H1 (cell line): ENCODE data around the gene ARHGEF18. TPM values are rescaled to one million over a fixed set of nuclear protein-coding genes. Genes with fewer than 3 reads are reported as not detected.

ENCODE experiments used
- CTCF ChIA-PET: fragments of 300-600 bp; sonication (Branson Sonifier 250); formaldehyde crosslinking; loops from one replicate; lab custom pipeline; 2021; ENCODE audit not compliant: partially characterized antibody; lab: Charles Lee
- POLR2A ChIA-PET: fragments of 300-600 bp; sonication (Branson Sonifier 250); formaldehyde crosslinking; loops from one replicate; lab custom pipeline; 2021; ENCODE audit warnings: inconsistent platforms; ENCODE audit not compliant: partially characterized antibody; lab: Charles Lee
- DNase-seq, 2 experiments: peaks; one replicate each; pipeline versions ENCODE4 v3.0.0 to v3.0.0-alpha.2; 2010 to 2022; ENCODE audit warnings: low spot score in 2 of 2, low read depth in 1 of 2, mixed read lengths in 1 of 2
- FAIRE-seq: peaks from 2 replicates; lab custom pipeline; 2011; peaks lifted over from hg19 to GRCh38; lab: Jason Lieb, UNC
- H2AFZ ChIP-seq: 2 replicates; pipeline ENCODE4 v1.8.1; 2012; ENCODE audit warnings: low read length, inconsistent platforms
- H2AK5ac ChIP-seq: 2 replicates; pipeline ENCODE4 v1.6.1; 2013; ENCODE audit warnings: low read depth, low read length
- H2BK120ac ChIP-seq: replicated peaks from 2 replicates; pipeline ENCODE3; 2013; ENCODE audit warnings: low read depth, low read length, inconsistent platforms
- H2BK12ac ChIP-seq: 2 replicates; pipeline ENCODE4 v1.6.1; 2013; ENCODE audit warnings: low read depth, low read length
- H2BK15ac ChIP-seq: 2 replicates; pipeline ENCODE4 v1.6.1; 2013; ENCODE audit warnings: low read length
- H2BK20ac ChIP-seq: 2 replicates; pipeline ENCODE4 v1.6.1; 2013; ENCODE audit warnings: low read length
- H2BK5ac ChIP-seq: 2 replicates; pipeline ENCODE4 v1.6.1; 2013; ENCODE audit warnings: low read depth, low read length
- H3K14ac ChIP-seq: 2 replicates; pipeline ENCODE4 v1.6.1; 2013; ENCODE audit warnings: inconsistent platforms; ENCODE audit not compliant: insufficient read length
- H3K18ac ChIP-seq: 2 replicates; pipeline ENCODE4 v1.6.1; 2013; ENCODE audit warnings: low read length; ENCODE audit errors: extremely low read depth
- H3K23ac ChIP-seq: 2 replicates; pipeline ENCODE4 v1.6.1; 2013; ENCODE audit warnings: inconsistent platforms; ENCODE audit not compliant: insufficient read length
- H3K23me2 ChIP-seq: 2 replicates; pipeline ENCODE4 v1.6.1; 2013; ENCODE audit warnings: low read depth, low read length
- H3K27ac ChIP-seq: 2 replicates; pipeline ENCODE4 v1.6.1; 2011; ENCODE audit warnings: low read depth, low read length, inconsistent platforms
- H3K27me3 ChIP-seq, 4 experiments: replicated peaks in 1 of 4; 1 replicate in 1 of 4; 2 replicates in 3 of 4; pipeline versions ENCODE4 v1.6.1 to v1.8.1; 2011 to 2013; ENCODE audit warnings: low read length in 3 of 4, mild to moderate bottlenecking in 3 of 4, inconsistent platforms in 2 of 4, mixed read lengths in 2 of 4, moderate library complexity in 1 of 4; ENCODE audit not compliant: control insufficient read depth in 3 of 4, insufficient read depth in 3 of 4; ENCODE audit errors: extremely low read depth in 1 of 4
- H3K36me3 ChIP-seq, 4 experiments: 2 replicates each; pipeline versions ENCODE4 v1.6.1 to v1.8.1; 2011 to 2013; ENCODE audit warnings: mild to moderate bottlenecking in 4 of 4, low read length in 3 of 4, moderate library complexity in 2 of 4, control low read depth in 1 of 4, inconsistent platforms in 1 of 4; ENCODE audit not compliant: insufficient read depth in 4 of 4, control insufficient read depth in 2 of 4
- H3K4ac ChIP-seq: replicated peaks from 2 replicates; pipeline ENCODE3; 2013; ENCODE audit warnings: low read length, low read depth, mixed read lengths, inconsistent platforms; ENCODE audit not compliant: insufficient read length
- H3K4me1 ChIP-seq, 4 experiments: replicated peaks in 1 of 4; 1 replicate in 1 of 4; 2 replicates in 3 of 4; pipeline versions ENCODE4 v1.6.1 to v1.8.1; 2011 to 2013; ENCODE audit warnings: low read length in 3 of 4, inconsistent platforms in 2 of 4, mixed read lengths in 1 of 4; ENCODE audit not compliant: insufficient read depth in 4 of 4, control insufficient read depth in 3 of 4
- H3K4me2 ChIP-seq, 2 experiments: 2 replicates each; pipeline versions ENCODE4 v1.6.1 to v1.8.1; 2011 to 2013; ENCODE audit warnings: low read depth in 2 of 2, low read length in 2 of 2, control low read depth in 1 of 2, inconsistent platforms in 1 of 2, mild to moderate bottlenecking in 1 of 2; ENCODE audit not compliant: insufficient read depth in 1 of 2
- H3K4me3 ChIP-seq, 4 experiments: fragments of 200-600, 300-600 bp in 1 of 4; sonication (generic), shearing (Covaris generic), sonication (Bioruptor Twin) in 1 of 4; 2 replicates each; pipeline versions ENCODE4 v1.5.1 to v1.8.1; 2011 to 2016; ENCODE audit warnings: low read length in 4 of 4, low read depth in 3 of 4, control low read depth in 2 of 4, inconsistent platforms in 2 of 4, mild to moderate bottlenecking in 2 of 4, mixed read lengths in 1 of 4, moderate library complexity in 1 of 4; ENCODE audit not compliant: insufficient read depth in 2 of 4; ENCODE audit errors: extremely low read depth in 1 of 4
- H3K56ac ChIP-seq: replicated peaks from 2 replicates; pipeline ENCODE3; 2013; ENCODE audit warnings: low read depth, mild to moderate bottlenecking, mixed read lengths, low read length, inconsistent platforms; ENCODE audit not compliant: insufficient read length
- H3K79me1 ChIP-seq: 2 replicates; pipeline ENCODE4 v1.6.1; 2013; ENCODE audit warnings: low read depth, low read length, control low read depth
- H3K79me2 ChIP-seq, 2 experiments: 2 replicates each; pipeline versions ENCODE4 v1.6.1 to v1.8.1; 2012 to 2013; ENCODE audit warnings: low read length in 2 of 2, mild to moderate bottlenecking in 2 of 2, inconsistent platforms in 1 of 2; ENCODE audit not compliant: insufficient read depth in 2 of 2, control insufficient read depth in 1 of 2
- H3K9ac ChIP-seq, 4 experiments: replicated peaks in 1 of 4; 1 replicate in 1 of 4; 2 replicates in 3 of 4; pipeline versions ENCODE4 v1.6.1 to v1.8.1; 2011 to 2013; ENCODE audit warnings: low read depth in 3 of 4, low read length in 3 of 4, control low read depth in 2 of 4, mild to moderate bottlenecking in 2 of 4, moderate library complexity in 2 of 4, inconsistent platforms in 1 of 4; ENCODE audit errors: extremely low read depth in 1 of 4
- H3K9me3 ChIP-seq, 2 experiments: 2 replicates each; pipeline versions ENCODE4 v1.6.1 to v1.8.1; 2012 to 2013; ENCODE audit warnings: mild to moderate bottlenecking in 2 of 2, moderate library complexity in 2 of 2, control low read depth in 1 of 2, inconsistent platforms in 1 of 2, low read depth in 1 of 2, low read length in 1 of 2, mixed read lengths in 1 of 2; ENCODE audit not compliant: insufficient read depth in 2 of 2
- H4K20me1 ChIP-seq, 2 experiments: replicated peaks in 1 of 2; 2 replicates each; pipeline versions ENCODE3 to v1.8.1; 2011 to 2013; ENCODE audit warnings: inconsistent platforms in 2 of 2, low read length in 2 of 2, mild to moderate bottlenecking in 1 of 2; ENCODE audit not compliant: insufficient read depth in 2 of 2, control insufficient read depth in 1 of 2
- H4K5ac ChIP-seq: 2 replicates; pipeline ENCODE4 v1.6.1; 2013; ENCODE audit warnings: low read length, low read depth, mixed read lengths, inconsistent platforms; ENCODE audit not compliant: insufficient read length
- H4K8ac ChIP-seq: 2 replicates; pipeline ENCODE4 v1.8.0; 2013; ENCODE audit warnings: mild to moderate bottlenecking, moderate library complexity, low read length, inconsistent platforms; ENCODE audit not compliant: insufficient read depth; ENCODE audit errors: extremely low read depth
- H4K91ac ChIP-seq: replicated peaks from 2 replicates; pipeline ENCODE3; 2013; ENCODE audit warnings: low read length, mixed read lengths, inconsistent platforms; ENCODE audit not compliant: insufficient read length
- ASH2L ChIP-seq: fragments of 200-600, 300-600 bp; sonication (generic); IDR thresholded peaks from one replicate; pipeline ENCODE4 v1.7.1; 2017; ENCODE audit warnings: low read length
- CBX8 ChIP-seq: fragments of 300-800, 300-1000 bp; sonication (generic); IDR thresholded peaks from 2 replicates; pipeline ENCODE4 v1.7.1; 2016; ENCODE audit warnings: low read depth, low read length, borderline replicate concordance
- CTBP2 ChIP-seq: IDR thresholded peaks from 2 replicates; pipeline ENCODE4 v1.7.0; 2011; ENCODE audit warnings: borderline replicate concordance, mild to moderate bottlenecking, moderate library complexity, mixed read lengths, low read length; ENCODE audit not compliant: insufficient read depth, insufficient read length
- E2F6 ChIP-seq: IDR thresholded peaks from 2 replicates; pipeline ENCODE4 v1.6.1; 2012; ENCODE audit warnings: inconsistent platforms
- EZH2 ChIP-seq: fragments of 200-600 bp; sonication (generic); IDR thresholded peaks from 2 replicates; pipeline ENCODE4 v1.7.1; 2012; ENCODE audit warnings: low read depth, mild to moderate bottlenecking, moderate library complexity, low read length, inconsistent platforms; ENCODE audit not compliant: severe bottlenecking
- FOSL1 ChIP-seq: IDR thresholded peaks from 2 replicates; pipeline ENCODE4 v1.6.1; 2011; ENCODE audit warnings: mild to moderate bottlenecking, low read depth, low read length, moderate library complexity; ENCODE audit not compliant: insufficient read depth
- GTF2F1 ChIP-seq: IDR thresholded peaks from 2 replicates; pipeline ENCODE4 v1.6.1; 2012; ENCODE audit warnings: low read depth, low read length, improper control_type of control experiment, borderline replicate concordance
- HDAC2 ChIP-seq, 2 experiments: fragments of 300-600 bp in 1 of 2; sonication (generic) in 1 of 2; IDR thresholded peaks; 2 replicates each; pipeline ENCODE4 v1.6.1; 2011 to 2012; ENCODE audit warnings: low read depth in 2 of 2, low read length in 2 of 2, mild to moderate bottlenecking in 2 of 2, moderate library complexity in 2 of 2, borderline replicate concordance in 1 of 2, inconsistent platforms in 1 of 2
- KDM4A ChIP-seq: IDR thresholded peaks from one replicate; pipeline ENCODE4 v1.7.1; 2012; ENCODE audit warnings: low read depth, mild to moderate bottlenecking, moderate library complexity, low read length, inconsistent platforms; ENCODE audit not compliant: severe bottlenecking
- SP4 ChIP-seq: IDR thresholded peaks from 2 replicates; pipeline ENCODE4 v1.6.1; 2012; ENCODE audit warnings: low read length, inconsistent platforms
- SRF ChIP-seq: IDR thresholded peaks from 2 replicates; pipeline ENCODE4 v1.6.1; 2011; ENCODE audit warnings: mild to moderate bottlenecking, low read depth, low read length, moderate library complexity
- TEAD4 ChIP-seq: IDR thresholded peaks from 2 replicates; pipeline ENCODE4 v1.6.1; 2012; ENCODE audit warnings: low read depth, low read length, inconsistent platforms, mixed read lengths
- WGBS, 2 experiments: shearing (Covaris generic) in 1 of 2; methylation state at CpG; one replicate each; pipeline versions ENCODE4 v1.1.6 to v1.1.7; 2013 to 2015; ENCODE audit warnings: low lambda C conversion rate in 2 of 2, mixed read lengths in 2 of 2, inconsistent platforms in 1 of 2, low coverage in 1 of 2, missing lambda C conversion rate in 1 of 2; ENCODE audit not compliant: insufficient replicate concordance in 2 of 2, insufficient coverage in 1 of 2, insufficient read length in 1 of 2; ENCODE audit errors: extremely low coverage in 1 of 2, missing lambda C conversion rate in 1 of 2; 5-methylcytosine and 5-hydroxymethylcytosine counted together
- polyA plus RNA-seq, 7 experiments: library from polyadenylated mRNA; depleted of rRNA in 3 of 7; stranded (reverse) in 5 of 7; unstranded in 2 of 7; fragments of >200 nt in 5 of 7; fragments of 200-250 nt in 2 of 7; gene quantifications; 1 replicate in 5 of 7; 2 replicates in 1 of 7; 4 replicates in 1 of 7; pipeline versions ENCODE4 v1.2.1 to v1.2.3, GENCODE V29; 2011 to 2013; ENCODE audit warnings: missing spikeins in 2 of 7, mixed read lengths in 2 of 7
- total RNA-seq: library from RNA; stranded (reverse); fragmentation: NEBNext Ultra II Directional; extraction: Animal tissue kit (Norgen Biotek cat#: 25700); gene quantifications from 2 replicates; pipeline ENCODE4 v1.2.1, GENCODE V29; 2021

Gene ARHGEF18
- total and polyA plus RNA-seq, 2 of the 8 experiments (the other 6 are each of a cell fraction or from before 2014, with no cell fraction given), result 12.2 to 35.9 TPM

DNA sequence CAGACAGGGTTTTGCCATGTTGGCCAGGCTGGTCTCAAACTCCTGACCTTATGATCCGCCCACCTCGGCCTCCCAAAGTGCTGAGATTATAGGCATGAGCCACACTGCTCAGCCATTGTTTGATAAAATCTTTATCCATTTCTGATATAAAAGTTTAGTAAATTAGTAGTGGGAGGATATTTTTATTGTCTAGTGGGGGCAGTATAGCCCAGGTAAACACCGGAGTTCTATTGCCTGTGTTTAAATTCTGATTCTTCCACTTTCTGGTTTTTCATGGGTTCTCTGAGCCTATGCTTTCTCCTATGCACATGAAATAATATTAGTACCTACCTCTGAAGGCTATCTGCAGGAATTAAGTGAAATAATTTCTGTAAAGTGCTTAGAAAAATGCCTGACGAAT, 20.1 kb upstream of the ARHGEF18 start:
- Histone ChIP-seq H2BK12ac (no peak overlapping the region), H3K36me3 (no peaks in the 10 kb centered on the region), H3K4me1 (no peaks in the 10 kb centered on the region), H3K9me3 (peaks cover 0 to 11% of the 10 kb centered on the region in 2 experiments; a peak in 2 of 4 replicates), H3K14ac (no peak overlapping the region), H4K8ac (no peak overlapping the region), H2AK5ac (no peak overlapping the region), H4K20me1 (peaks cover 0 to 6% of the 10 kb centered on the region in 2 experiments), H3K27ac (no peak overlapping the region), H2BK20ac (no peak overlapping the region), H3K4ac (no peak overlapping the region), H3K79me2 (no peaks in the 10 kb centered on the region), H4K5ac (no peak overlapping the region), H2BK15ac (no peak overlapping the region), H3K4me3 (no peak overlapping the region), H3K4me2 (no peak overlapping the region), H3K23me2 (peaks cover 7% of the 10 kb centered on the region; the same call in 1 of the 2 replicates), H4K91ac (no peak overlapping the region), H3K9ac (no peak overlapping the region), H2BK120ac (no peak overlapping the region), H2AFZ (no peak overlapping the region), H3K23ac (no peak overlapping the region), H2BK5ac (no peak overlapping the region), H3K18ac (no peak overlapping the region), H3K79me1 (no peaks in the 10 kb centered on the region), H3K27me3 (no peaks in the 10 kb centered on the region), H3K56ac (no peak overlapping the region)
- ChIA-PET CTCF (interaction anchor here (1.1 to 2.3 kb wide), 4 partner anchors 12 to 128 kb away, joined by 3 to 5 read pairs (median 4); no protein-coding TSS in a partner anchor), POLR2A (no interaction called here)
- FAIRE-seq (no peak), DNase-seq (no peak)
- 87% methylated on average over 4 of the region's 4 CpGs; no CpG with 5 or more reads in 1 of the 2 experiments for WGBS, 2 experiments
- TF ChIP-seq GTF2F1 (no peak), SRF (no peak), TEAD4 (no peak), KDM4A (no peak), FOSL1 (no peak), HDAC2 (IDR thresholded peaks at IDR 0.05; ENCODE audit: borderline replicate concordance in 1 of 2, low read depth in 2 of 2, low read length in 2 of 2) (no peak), CBX8 (no peak), SP4 (no peak), E2F6 (no peak), EZH2 (no peak), ASH2L (no peak), CTBP2 (no peak)
